Measurements from ENCODE around the gene ADGRG7.

Gene ADGRG7

GRCh38 chr3:100614941-100615340 is 5.5 kb downstream of the ADGRG7 start:
- no peak for TF ChIP-seq CTCF (IDR thresholded peaks at IDR 0.05; ENCODE audit: extremely low read depth, missing control alignments)

GRCh38 chr3:100615684-100616083 is 6.3 kb downstream of the ADGRG7 start:
- DNase-seq (ENCODE audit: low spot score), result no peak
- no peak for TF ChIP-seq CTCF (IDR thresholded peaks at IDR 0.05; ENCODE audit: extremely low read depth, missing control alignments)

More at GRCh38 chr3:100614941-100615340, 5.5 kb downstream of the ADGRG7 start:
- DNase-seq (ENCODE audit: low spot score), result no peak

- DNase-seq (ENCODE audit: low spot score), result no peak
- TF ChIP-seq CTCF (IDR thresholded peaks at IDR 0.05; ENCODE audit: extremely low read depth, missing control alignments), result no peak
Measured at GRCh38 chr3:100621251-100621650, 11.8 kb downstream of the ADGRG7 start.

- TF ChIP-seq CTCF (IDR thresholded peaks at IDR 0.05; ENCODE audit: extremely low read depth, missing control alignments), result no peak
- no peak for DNase-seq (ENCODE audit: low spot score)
Measured at GRCh38 chr3:100627491-100627890, 18.1 kb downstream of the ADGRG7 start.

GRCh38 chr3:100629421-100630127 is 20.2 kb downstream of the ADGRG7 start:
- no peak for TF ChIP-seq CTCF (IDR thresholded peaks at IDR 0.05; ENCODE audit: extremely low read depth, missing control alignments)
- no peak for DNase-seq (ENCODE audit: low spot score)

- TF ChIP-seq CTCF (IDR thresholded peaks at IDR 0.05; ENCODE audit: extremely low read depth, missing control alignments), result no peak
- no peak for DNase-seq (ENCODE audit: low spot score)
Measured at GRCh38 chr3:100630664-100631063, 21.3 kb downstream of the ADGRG7 start.

GRCh38 chr3:100631236-100631635 is 21.8 kb downstream of the ADGRG7 start:
- no peak for TF ChIP-seq CTCF (IDR thresholded peaks at IDR 0.05; ENCODE audit: extremely low read depth, missing control alignments)
- no peak for DNase-seq (ENCODE audit: low spot score)
